GM23248 (cell line): Measurements from ENCODE around the gene GRK2.

Experiments used
- EZH2 ChIP-seq: fragments of 200-600 bp; sonication (generic); IDR thresholded peaks from 2 replicates; pipeline ENCODE4 v1.6.1; 2018; ENCODE audit warnings: antibody characterized with exemption, mild to moderate bottlenecking; ENCODE audit not compliant: insufficient read depth, poor library complexity, severe bottlenecking
- EZH2phosphoT487 ChIP-seq: fragments of 200-600 bp; sonication (generic); IDR thresholded peaks from 2 replicates; pipeline ENCODE4 v1.6.1; 2018; ENCODE audit warnings: antibody characterized with exemption, moderate library complexity, mild to moderate bottlenecking, low read depth; ENCODE audit not compliant: insufficient read depth

DNA sequence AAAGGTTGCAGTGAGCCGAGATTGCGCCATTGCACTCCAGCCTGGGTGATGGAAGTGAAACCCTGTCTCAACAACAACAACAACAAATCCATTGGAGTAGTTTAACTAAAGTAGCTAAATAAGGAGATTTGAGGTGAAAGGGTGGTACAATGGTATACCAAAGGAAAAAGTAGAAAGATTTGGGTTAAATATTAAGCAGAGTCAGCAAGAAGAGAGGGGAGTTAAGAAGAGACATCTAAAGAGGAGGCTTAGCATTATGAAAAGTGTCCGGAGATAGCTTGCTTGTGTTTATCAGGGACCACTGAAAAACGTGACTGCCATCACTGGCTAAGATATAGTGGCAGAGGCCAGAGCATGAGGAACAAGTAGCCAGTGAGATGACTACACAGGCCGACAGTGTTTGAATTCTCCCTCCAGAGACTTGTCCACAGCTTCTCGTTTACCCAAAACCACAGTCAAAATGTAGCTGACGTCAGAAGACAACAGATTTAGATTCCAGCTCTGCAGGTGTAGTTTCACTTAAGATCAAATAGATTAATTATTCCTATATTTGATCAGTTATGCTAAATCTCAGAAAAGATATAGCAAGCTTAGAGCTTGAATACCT, 32.6 kb upstream of the GRK2 start:
- TF ChIP-seq EZH2 (no peak), EZH2phosphoT487 (no peak)
